Stimulated activated CD4-positive, alpha-beta T cell treated with anti-CD3 and anti-CD28 coated beads, Interleukin-15, amount 100 ng/mL, for 1 hour (primary cell): ENCODE results near the gene ZNF500.

ENCODE experiments used
- DNase-seq, 2 donors: peaks; one replicate each; pipeline ENCODE4 v3.0.0-alpha.2; 2020; ENCODE audit warnings: low read depth in 1 of 2, low spot score in 1 of 2

The ZNF500 gene

DNA sequence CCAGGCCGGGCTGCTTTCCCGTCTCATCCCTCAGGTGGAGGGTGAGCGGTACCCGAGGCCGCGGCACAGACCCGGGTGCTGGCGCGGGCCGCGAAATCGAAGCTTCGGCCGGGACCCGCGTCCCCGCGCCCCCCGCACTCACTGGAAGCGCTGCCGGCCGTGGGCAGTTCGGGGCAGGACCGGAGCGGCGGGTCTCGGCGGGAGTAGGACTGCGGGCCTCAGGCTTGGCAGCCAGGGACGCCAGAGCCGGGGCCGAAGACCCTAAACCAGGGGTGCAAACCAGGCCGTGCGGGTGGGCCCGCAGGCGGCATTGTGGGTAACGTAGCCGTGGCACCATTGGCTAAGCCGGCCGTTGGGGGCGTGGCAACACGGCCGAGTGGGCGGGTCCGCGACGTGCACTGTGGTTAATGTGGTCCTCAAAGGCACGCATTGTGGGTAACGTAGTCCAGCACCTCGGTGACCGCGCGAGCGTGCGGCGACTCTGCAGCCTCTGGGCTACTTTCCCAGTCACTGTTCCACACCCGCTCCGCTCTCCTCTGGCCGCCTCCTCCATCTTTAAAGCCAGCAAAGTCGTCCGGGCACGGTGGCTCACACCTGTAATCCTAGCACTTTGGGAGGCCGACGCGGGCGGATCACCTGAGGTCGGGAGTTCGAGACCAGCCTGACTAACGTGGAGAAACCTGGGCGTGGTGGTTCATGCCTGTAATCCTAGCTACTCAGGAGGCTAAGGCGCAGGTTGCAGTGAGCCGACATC, at the start of gene ZNF500:
Gene ZNF500, minus strand, starts transcription at position 288 of the 754 bp plus-strand sequence. CDS start 1,184 bp downstream, outside the sequence.
- DNase-seq: peak; percentile 92 to 98

DNA sequence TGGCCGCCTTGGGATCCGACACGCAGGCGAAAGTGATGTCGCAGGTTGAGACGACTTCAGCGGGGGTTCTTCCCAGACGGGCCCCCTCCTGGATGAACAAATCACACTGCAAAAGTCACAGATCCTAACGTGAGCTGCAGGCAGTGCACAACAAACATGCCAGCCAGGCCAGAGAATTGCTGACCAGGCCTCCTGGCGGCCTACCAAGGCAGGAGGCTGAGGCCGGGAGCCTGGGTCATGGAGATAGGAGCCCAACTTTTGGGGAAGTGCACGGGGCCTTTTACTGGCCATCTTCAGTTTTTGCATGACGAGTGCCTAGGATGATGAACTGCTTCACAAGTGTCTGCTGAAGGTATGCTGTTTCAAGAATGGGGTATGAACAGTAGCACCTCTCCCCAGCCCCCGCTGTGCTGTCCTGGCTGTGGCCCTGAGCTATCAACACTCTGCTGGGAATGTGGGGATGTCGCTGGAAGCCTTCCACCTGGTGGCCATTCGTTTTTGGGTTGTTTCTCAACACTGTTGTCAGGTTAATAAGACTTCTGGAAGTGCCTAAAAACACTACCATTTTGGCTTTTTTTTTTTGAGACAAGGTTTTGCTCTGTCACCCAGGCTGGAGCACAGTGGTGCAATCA, 47.7 kb upstream of the ZNF500 start:
- DNase-seq: no peak

DNA sequence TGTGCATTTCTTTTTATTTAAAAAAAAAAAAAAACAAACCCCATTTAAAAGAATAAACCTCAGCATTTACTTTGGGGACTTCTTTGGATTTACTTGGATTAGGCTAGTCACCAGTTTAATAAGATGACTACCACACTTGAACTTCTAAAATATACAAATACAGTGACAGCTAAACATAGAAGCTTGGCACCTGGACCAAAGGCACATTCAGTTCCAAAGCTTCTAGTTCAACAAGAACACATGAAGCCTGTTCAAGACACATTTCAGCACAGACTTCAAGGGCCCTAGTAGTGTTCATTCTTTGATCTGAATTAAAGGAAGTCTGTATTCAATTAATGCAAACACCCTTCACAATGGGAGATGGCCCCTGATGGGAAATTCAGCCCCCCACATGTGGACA, 47.1 kb upstream of the ZNF500 start:
- no peak for DNase-seq

GRCh38 chr16:4813251-4814003, 46.5 kb upstream of the ZNF500 start:
- no peak for DNase-seq

- no peak for DNase-seq
These were observed 44.8 kb upstream of the ZNF500 start for GRCh38 chr16:4811773-4812172.

GRCh38 chr16:4811242-4811641, 44.3 kb upstream of the ZNF500 start:
- DNase-seq: no peak

DNA sequence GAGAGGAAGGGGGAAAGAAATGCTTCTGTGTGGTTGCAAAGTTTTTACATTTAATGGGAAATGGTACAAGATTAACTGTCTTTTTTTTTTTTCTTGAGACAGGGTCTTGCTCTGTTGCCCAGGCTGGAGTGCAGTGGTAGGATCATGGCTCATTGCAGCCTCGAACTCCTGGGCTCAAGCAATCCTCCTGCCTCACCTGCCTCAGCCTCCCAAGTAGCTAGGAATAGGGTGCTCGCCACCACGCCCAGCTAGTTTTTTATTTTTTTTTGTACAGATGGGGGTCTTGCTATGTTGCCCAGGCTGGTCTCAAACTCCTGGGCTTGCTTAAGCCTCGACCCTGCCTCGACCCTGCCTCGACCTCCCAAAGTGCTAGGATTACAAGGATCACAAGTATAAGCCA, 39.3 kb upstream of the ZNF500 start:
- DNase-seq: no peak

DNA sequence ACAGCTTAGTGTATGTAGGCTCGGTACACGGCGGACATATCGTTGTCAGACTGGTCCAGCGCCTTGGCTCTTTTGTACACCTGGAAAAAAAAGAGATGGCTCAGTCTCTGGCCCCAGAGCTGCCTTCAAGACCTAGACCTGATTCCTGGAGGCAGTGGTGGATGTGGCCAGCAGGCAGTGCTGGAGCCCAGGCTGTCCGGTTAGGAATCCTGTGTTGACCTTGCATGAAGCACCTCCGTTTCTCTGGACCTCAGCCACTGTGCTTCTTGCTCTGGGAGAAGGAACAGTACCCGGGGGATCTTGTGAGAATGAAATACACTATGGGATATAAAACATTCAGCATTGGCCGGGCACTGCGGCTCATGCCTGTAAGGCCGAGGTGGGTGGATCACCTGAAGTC, 38.3 kb upstream of the ZNF500 start:
- no peak for DNase-seq

DNA sequence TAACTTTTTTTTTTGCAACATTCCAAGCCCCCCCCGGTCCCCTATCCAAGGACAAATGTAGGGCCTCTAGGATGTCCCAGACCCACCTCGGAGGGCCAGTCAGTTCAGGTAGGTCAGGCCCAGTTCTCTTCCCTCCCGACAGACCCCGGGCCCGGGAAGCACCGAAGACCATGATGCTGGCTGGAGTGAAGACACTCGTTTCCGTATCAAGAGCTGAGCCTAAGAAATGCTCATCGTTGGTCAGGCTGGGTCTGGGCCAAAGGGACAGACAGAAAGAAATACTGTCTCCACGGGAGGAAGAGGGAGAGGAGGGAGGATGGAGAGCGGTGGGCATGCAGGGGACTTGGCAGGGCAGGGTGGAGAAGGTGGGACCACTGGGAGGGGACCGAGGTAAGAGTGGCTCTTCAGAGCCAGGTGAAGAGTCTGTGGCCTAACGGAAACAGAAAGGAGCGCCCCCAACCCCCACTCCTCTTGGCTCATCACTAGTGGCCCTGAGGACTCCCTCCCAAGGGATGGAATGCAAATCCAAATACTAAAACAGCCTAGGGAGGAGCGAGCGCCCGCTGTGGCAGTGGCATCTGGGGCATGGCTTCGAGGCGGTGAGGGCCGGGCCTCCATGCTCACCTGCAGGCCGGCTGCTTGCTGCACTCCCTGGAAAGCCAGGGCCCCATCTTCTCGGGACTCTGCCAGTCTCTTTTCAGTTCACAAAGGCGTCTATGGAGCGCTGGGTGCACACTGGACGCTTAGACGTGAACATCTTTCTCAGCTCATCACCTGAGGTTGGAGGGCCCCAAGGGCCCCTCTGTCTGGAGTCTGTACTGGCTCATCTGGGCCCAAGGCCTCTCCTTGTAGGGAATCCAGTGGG, 37.2 kb upstream of the ZNF500 start:
- no peak for DNase-seq

- no peak for DNase-seq
These were observed 36.5 kb upstream of the ZNF500 start for GRCh38 chr16:4803401-4803844.

- peak; percentile 83 to 86 for DNase-seq
These were observed 35.8 kb upstream of the ZNF500 start for GRCh38 chr16:4802659-4803287.

DNA sequence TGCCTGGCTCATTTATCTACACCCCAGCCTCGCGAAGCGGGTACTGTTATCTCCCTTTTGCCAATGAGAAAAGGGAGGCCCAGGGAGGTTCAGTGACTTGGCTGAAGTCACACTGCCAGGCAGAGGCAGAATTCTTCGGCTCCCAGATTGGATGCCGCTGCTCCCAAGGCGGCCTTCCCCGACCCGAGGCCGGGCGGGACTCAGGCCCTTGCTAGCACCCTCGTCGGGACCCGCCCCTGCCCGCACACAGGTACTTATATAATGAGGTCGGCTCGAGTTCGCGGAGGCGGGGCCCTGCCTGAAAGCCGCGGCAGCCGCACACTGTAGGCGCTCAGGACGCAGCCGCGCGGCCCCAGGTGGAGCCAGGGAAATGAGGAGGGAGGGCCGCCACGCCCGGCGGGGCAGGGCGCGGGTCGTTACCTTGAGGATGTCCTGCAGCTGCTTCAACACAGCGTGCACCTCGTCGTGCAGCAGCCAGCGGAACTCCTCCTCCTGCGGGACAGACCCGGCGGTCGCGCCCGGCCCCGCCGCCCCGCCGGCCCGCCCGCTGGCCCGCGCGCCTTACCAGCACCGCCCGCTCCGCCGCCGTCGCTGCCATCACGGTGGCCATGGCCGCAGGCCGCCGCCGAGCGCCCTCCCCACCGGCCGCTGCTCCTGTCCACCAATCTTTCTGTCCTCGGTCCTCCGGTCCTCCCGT, 35.1 kb upstream of the ZNF500 start, which contains the start of gene ROGDI:
Gene ROGDI, minus strand, starts transcription at position 672 of the 697 bp plus-strand sequence. Its CDS starts 62 bp downstream, at position 610.
- DNase-seq: peak; percentile 59 to 67

- DNase-seq: no peak
These were observed 34.3 kb upstream of the ZNF500 start for GRCh38 chr16:4801051-4801961.

GRCh38 chr16:4800290-4801041, 33.5 kb upstream of the ZNF500 start:
- no peak for DNase-seq

DNA sequence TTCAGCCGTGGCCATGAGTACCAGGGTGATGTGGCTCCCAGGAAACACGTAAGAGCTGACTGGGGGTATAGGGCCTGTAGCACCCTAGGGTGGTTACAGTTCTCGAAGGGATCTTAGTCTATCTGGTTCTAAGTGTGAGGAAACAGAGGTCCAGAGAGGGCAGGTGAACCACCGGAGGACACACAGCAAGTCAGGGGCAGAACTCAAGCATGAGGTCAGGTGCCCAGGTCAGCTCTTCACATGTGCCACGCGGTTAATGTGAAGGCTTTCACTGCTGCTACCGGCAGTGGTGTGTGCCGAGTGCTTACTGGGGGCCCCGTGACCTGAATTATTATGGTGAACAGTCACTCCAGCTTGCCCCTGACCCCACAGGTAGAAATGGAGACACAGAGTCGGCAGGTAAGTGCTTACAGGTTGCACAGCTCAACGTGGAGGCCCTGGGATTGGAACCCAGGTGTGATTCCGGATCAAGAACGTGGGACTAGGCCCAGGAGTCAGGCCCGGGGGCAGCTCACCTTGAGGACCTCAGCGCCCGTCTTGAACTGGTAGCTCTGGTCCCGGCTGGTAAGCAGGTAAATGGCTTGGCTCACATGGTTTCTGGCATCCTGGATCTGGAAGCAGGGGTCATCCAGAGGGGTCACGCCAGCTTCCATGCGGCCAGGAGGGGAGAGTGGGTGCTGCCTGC, 32.4 kb upstream of the ZNF500 start:
- no peak for DNase-seq

- no peak for DNase-seq
These were observed 31.5 kb upstream of the ZNF500 start for GRCh38 chr16:4798456-4798855.

DNA sequence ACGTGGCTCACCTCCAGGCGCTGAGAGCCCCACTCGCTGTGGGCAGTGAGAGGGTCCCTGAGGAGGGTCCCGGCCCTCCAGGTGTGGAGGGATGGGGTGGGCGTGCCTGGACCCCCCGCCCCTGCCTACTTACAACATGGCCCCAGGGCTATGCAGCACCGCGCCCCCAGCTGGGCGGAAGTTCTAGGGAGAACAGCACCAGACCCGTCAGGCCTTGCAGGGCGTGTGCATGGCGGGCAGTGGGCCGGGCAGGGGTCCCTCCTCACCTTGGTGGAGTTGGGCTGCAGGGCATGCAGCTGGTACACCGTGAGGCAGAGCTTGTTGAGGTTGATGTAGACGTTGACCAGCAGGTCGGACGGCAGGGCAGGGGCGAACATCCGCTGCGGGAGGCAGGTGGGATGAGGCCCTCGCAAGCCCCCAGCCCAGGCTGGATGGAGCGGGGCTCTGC, 30.9 kb upstream of the ZNF500 start:
- no peak for DNase-seq
